ENCODE measurements around the gene BPIFB2. TPM values are rescaled to one million over a fixed set of nuclear protein-coding genes. Genes with fewer than 3 reads are reported as not detected.

BPIFB2 gene
- total RNA-seq, 8 experiments from 2014 or later = not detected

- in situ Hi-C loops (cut with MboI; ENCODE audit: low pct_unique_long_range_greater_than_20kb in 2 of 9, low sequenced_read_pairs in 9 of 9, unreplicated experiment in 9 of 9) = no loop called here
- WGBS, 10 experiments = 50 to 76% (median 60%) methylated on average over 1 to 9 of the region's 19 CpGs; no CpG with 5 or more reads in 4 of the 10 experiments
- no peak for ATAC-seq (replicated peaks in 6 of 8)
- no peak overlapping the region for H3K27ac ChIP-seq
- H3K4me3 ChIP-seq = no peak overlapping the region
- H3K4me1 ChIP-seq (replicated peaks in 1 of 2) = peaks cover 0 to 1% of the 10 kb centered on the region in 2 donors
Observed at GRCh38 chr20:33009214-33010132, 2.0 kb downstream of the BPIFB2 start.

- H3K4me3 ChIP-seq = no peak overlapping the region
- ATAC-seq (replicated peaks in 6 of 8) = no peak
- peaks cover 0 to 8% of the 10 kb centered on the region in 2 donors for H3K4me1 ChIP-seq (replicated peaks in 1 of 2)
- in situ Hi-C loops (cut with MboI; ENCODE audit: low pct_unique_long_range_greater_than_20kb in 2 of 9, low sequenced_read_pairs in 9 of 9, unreplicated experiment in 9 of 9) = no loop called here
- H3K27ac ChIP-seq = no peak overlapping the region
- 0 to 100% (median 78%) methylated on average over 1 to 4 of the region's 5 CpGs; no CpG with 5 or more reads in 6 of the 10 experiments for WGBS, 10 experiments
Observed at GRCh38 chr20:33010133-33010504, 2.6 kb downstream of the BPIFB2 start.

DNA sequence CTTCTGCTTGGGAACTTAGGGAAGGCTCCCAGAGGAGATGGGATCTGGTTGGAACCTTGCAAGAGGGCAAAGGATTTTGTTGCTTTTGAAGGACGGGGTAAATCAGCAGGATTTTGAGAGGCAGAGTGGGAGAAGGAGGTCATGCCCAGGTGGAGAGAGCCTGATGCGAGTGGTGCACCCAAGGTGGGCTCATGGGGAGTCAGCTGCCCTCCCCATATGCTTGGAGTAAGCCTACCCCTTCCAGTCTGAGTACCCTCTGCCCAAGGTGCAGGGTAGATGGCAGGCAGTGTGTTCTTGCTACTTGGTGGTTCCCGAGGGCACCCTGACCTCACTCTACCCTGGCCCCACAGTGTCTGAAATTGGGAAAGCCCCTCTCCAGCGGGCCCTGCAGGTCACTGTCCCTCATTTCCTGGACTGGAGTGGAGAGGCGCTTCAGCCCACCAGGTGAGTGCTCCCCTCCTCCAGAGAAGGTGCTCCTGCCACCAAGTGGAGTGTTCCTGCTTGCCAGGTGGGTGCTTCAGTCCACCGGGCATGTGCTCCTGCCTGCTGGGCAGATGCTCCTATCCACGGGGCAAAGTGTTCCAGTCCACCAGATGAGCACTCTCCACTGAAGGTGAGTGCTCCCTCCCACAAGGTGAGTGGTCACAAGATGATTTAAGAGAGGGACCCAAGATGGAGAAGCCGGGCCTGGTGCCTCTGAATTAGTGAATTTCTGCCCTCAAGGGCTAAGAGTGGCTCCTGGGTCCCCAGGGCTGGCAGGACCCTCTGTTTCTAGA lies 3.4 kb downstream of the BPIFB2 start:
- H3K4me1 ChIP-seq (replicated peaks in 1 of 2) = peaks cover 0 to 8% of the 10 kb centered on the region in 2 donors
- WGBS, 10 experiments = 5 to 100% (median 77%) methylated on average over 1 to 6 of the region's 8 CpGs; no CpG with 5 or more reads in 5 of the 10 experiments
- in situ Hi-C loops (cut with MboI; ENCODE audit: low pct_unique_long_range_greater_than_20kb in 2 of 9, low sequenced_read_pairs in 9 of 9, unreplicated experiment in 9 of 9) = no loop called here
- H3K27ac ChIP-seq = no peak overlapping the region
- ATAC-seq (replicated peaks in 6 of 8) = no peak
- H3K4me3 ChIP-seq = no peak overlapping the region

DNA sequence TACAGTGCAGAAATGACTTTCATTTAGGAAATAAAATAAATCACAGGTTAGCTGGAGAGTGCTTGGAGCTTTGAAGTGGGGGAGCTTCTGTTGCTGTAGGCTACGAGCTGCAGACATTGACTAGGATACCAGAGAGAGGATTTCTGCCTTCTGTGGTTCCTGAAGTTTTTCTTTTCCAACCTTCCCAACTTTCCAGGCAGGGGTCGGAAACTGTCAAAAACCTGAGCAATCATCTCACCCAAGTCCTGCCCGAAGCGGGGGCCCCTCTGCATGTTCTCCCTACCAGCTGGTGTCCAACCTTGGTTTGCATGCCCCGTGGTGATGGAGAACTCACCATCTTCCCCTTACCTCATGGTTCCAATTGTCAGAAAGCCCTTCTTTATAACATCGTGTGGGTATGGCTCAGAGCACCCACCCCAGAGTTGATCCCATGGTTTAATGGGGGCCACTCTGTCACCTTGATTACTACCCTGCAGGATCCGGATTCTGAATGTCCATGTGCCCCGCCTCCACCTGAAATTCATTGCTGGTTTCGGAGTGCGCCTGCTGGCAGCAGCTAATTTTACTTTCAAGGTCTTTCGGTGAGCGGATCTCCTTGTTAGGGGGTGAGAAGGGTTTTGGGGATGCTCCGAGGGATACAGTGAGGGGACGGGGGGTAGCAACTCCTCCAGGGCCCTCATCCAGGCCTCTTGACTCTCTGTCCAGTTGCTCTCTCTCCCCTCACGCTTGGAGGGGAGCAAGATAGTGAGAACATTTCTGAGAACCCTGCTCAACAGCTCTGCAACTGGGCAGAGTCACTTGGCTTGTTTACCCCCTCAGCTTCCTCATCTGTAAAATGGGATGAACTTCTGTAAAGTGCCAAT lies 5.1 kb downstream of the BPIFB2 start:
- 5 to 80% (median 71%) methylated on average over 1 to 11 of the region's 15 CpGs; no CpG with 5 or more reads in 1 of the 10 experiments for WGBS, 10 experiments
- ATAC-seq (replicated peaks in 6 of 8) = no peak
- peaks cover 0 to 8% of the 10 kb centered on the region in 2 donors for H3K4me1 ChIP-seq (replicated peaks in 1 of 2)
- no peak overlapping the region for H3K27ac ChIP-seq
- in situ Hi-C loops (cut with MboI; ENCODE audit: low pct_unique_long_range_greater_than_20kb in 2 of 9, low sequenced_read_pairs in 9 of 9, unreplicated experiment in 9 of 9) = no loop called here
- H3K4me3 ChIP-seq = no peak overlapping the region

- in situ Hi-C loops (cut with MboI; ENCODE audit: low pct_unique_long_range_greater_than_20kb in 2 of 9, low sequenced_read_pairs in 9 of 9, unreplicated experiment in 9 of 9) = no loop called here
- no peak overlapping the region for H3K4me3 ChIP-seq
- WGBS, 10 experiments = 28 to 83% (median 78%) methylated on average over 1 to 6 of the region's 12 CpGs; no CpG with 5 or more reads in 5 of the 10 experiments
Observed at GRCh38 chr20:33013701-33014326, 6.3 kb downstream of the BPIFB2 start.

GRCh38 chr20:33014336-33015113 lies 7.0 kb downstream of the BPIFB2 start:
- H3K4me3 ChIP-seq = no peak overlapping the region
- peak in 4 of 8 experiments; percentile 24 to 61 (median 50) for ATAC-seq (replicated peaks in 6 of 8)
- 13 to 80% (median 60%) methylated on average over 1 to 5 of the region's 16 CpGs; no CpG with 5 or more reads in 3 of the 10 experiments for WGBS, 10 experiments
- H3K27ac ChIP-seq = no peak overlapping the region
- in situ Hi-C loops (cut with MboI; ENCODE audit: low pct_unique_long_range_greater_than_20kb in 2 of 9, low sequenced_read_pairs in 9 of 9, unreplicated experiment in 9 of 9) = no loop called here
- H3K4me1 ChIP-seq (replicated peaks in 1 of 2) = peaks cover 0 to 8% of the 10 kb centered on the region in 2 donors

More at GRCh38 chr20:33013701-33014326, 6.3 kb downstream of the BPIFB2 start:
- no peak for ATAC-seq (replicated peaks in 6 of 8)
- H3K27ac ChIP-seq = no peak overlapping the region
- H3K4me1 ChIP-seq (replicated peaks in 1 of 2) = peaks cover 0 to 8% of the 10 kb centered on the region in 2 donors

GRCh38 chr20:33015114-33015484 lies 7.6 kb downstream of the BPIFB2 start:
- 0 to 85% (median 77%) methylated on average over 1 to 9 of the region's 10 CpGs; no CpG with 5 or more reads in 4 of the 10 experiments for WGBS, 10 experiments
- ATAC-seq (replicated peaks in 6 of 8) = no peak
- peaks cover 0 to 8% of the 10 kb centered on the region in 2 donors for H3K4me1 ChIP-seq (replicated peaks in 1 of 2)
- in situ Hi-C loops (cut with MboI; ENCODE audit: low pct_unique_long_range_greater_than_20kb in 2 of 9, low sequenced_read_pairs in 9 of 9, unreplicated experiment in 9 of 9) = no loop called here
- H3K27ac ChIP-seq = no peak overlapping the region
- H3K4me3 ChIP-seq = no peak overlapping the region

DNA sequence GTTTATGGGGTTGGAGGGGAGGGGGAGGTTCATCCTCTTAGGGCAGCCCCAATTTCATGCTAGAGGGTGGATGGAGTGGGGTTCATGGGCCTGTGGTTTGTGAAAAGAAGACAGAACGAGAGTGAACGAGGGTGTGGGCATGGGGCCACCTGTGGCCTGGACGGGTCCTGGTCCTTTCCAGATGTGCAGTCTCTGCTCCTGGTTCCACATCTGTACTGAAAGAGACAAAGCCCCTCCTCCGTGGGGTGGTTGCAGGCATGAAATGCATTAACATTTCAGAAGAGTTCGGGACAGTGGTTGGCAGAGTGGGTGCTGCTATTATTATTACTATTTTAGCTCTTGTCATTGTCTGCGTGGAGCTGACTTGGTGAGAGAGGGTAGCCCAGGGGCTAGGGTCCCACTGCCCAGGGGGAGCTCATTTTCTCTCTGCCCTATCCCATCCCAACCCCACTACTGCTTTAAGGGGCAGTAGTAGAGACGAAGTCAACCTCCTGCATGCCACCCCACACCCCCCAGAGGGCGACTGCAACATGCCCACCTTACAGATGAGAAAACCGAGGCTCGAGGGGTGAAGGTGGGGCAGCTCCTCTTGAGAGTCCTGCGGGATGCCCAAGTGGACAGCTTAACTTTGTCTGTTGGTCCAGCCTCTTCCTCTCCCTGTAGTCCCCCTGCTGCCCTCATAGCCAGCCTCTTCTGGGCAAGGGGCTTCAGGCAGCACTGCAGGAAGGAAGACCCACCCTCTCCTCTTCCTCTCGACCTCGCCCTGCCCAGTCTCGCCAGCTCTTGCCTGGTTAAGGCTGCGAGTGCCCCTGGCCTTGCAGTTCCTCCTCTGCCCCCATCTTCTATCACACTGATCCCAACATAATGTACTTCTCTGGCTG lies 8.4 kb downstream of the BPIFB2 start:
- WGBS, 10 experiments = 0 to 80% (median 51%) methylated on average over 1 to 4 of the region's 15 CpGs; no CpG with 5 or more reads in 4 of the 10 experiments
- no peak for ATAC-seq (replicated peaks in 6 of 8)
- in situ Hi-C loops (cut with MboI; ENCODE audit: low pct_unique_long_range_greater_than_20kb in 2 of 9, low sequenced_read_pairs in 9 of 9, unreplicated experiment in 9 of 9) = no loop called here
- no peak overlapping the region for H3K27ac ChIP-seq
- peaks cover 0 to 8% of the 10 kb centered on the region in 2 donors for H3K4me1 ChIP-seq (replicated peaks in 1 of 2)
- H3K4me3 ChIP-seq = no peak overlapping the region

DNA sequence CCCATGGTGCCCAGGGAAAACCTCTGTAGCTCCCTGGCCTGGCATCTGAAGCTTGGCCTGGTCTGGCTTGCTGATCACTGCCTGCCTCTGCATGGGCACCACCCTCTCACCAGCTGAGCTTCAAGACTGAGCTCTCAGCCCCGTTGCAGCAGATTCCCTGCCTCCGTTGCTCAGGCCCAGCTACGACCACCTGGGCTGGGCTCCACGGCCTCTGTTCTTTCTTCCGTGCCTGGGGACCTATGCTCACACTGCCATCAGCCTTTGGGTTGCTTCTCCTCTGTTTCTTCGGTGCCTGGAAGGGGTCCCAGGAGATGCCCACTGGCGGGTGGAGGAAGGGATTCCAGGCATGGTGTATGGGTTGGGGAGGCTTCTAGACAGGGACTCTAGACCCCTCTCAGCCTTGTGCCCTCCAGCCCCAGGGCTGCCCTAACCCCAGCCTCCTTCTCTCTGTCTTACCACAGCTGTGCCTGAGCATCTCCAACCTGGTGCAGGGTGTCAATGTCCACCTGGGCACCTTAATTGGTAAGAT lies 9.1 kb downstream of the BPIFB2 start:
- no peak overlapping the region for H3K4me3 ChIP-seq
- no peak for ATAC-seq (replicated peaks in 6 of 8)
- H3K4me1 ChIP-seq (replicated peaks in 1 of 2) = peaks cover 0 to 8% of the 10 kb centered on the region in 2 donors
- WGBS, 10 experiments = 0 to 62% (median 38%) methylated on average over 2 to 5 of the region's 7 CpGs; no CpG with 5 or more reads in 6 of the 10 experiments
- in situ Hi-C loops (cut with MboI; ENCODE audit: low pct_unique_long_range_greater_than_20kb in 2 of 9, low sequenced_read_pairs in 9 of 9, unreplicated experiment in 9 of 9) = no loop called here
- H3K27ac ChIP-seq = no peak overlapping the region

DNA sequence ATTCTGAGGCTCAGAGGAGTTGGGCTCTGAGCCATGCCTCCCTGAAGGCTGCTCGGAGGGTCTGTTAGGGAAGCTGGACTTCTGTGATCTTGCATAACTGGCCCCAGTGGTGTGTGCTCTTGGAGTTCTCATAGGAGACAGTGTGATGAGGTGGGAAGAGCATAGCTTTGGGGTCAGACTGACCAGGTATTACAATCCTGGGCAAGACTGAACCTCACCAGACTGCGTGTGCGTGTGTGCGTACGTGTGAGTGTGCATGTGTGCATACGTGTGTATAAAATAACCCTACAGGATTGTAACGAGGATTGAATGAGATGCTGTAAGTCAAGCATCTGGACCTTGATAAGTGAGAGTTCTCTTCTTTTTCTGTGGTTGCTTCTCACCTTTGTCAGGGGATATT lies 10.0 kb downstream of the BPIFB2 start:
- no peak overlapping the region for H3K4me3 ChIP-seq
- 53 to 100% (median 73%) methylated on average over 1 to 7 of the region's 7 CpGs; no CpG with 5 or more reads in 4 of the 10 experiments for WGBS, 10 experiments
- in situ Hi-C loops (cut with MboI; ENCODE audit: low pct_unique_long_range_greater_than_20kb in 2 of 9, low sequenced_read_pairs in 9 of 9, unreplicated experiment in 9 of 9) = no loop called here
- peaks cover 0 to 8% of the 10 kb centered on the region in 2 donors for H3K4me1 ChIP-seq (replicated peaks in 1 of 2)
- H3K27ac ChIP-seq = no peak overlapping the region
- ATAC-seq (replicated peaks in 6 of 8) = no peak

Data from motor neuron (in vitro differentiated cells).